Memory B cell (primary cell): ENCODE data around the gene TMEM50B.
"Not testable (repeated sequence)": the region's sequence is repeated elsewhere in the genome, so short reads cannot be mapped to it uniquely, and the experiment has no call there.

Source experiments
- ATAC-seq: fragments of 150-1000 bp; cut with Tn5 transposase; 2 replicates; pipeline ENCODE4 v1.10.0; 2021; ENCODE audit warnings: low read depth, mild to moderate bottlenecking, moderate library complexity
- DNase-seq, 2 donors: peaks; one replicate each; pipeline ENCODE4 v3.0.0; 2022; ENCODE audit warnings: low spot score in 2 of 2
- H3K27ac Mint-ChIP-seq: one replicate; pipeline ENCODE4 v1.8.0; 2022; ENCODE audit warnings: mild to moderate bottlenecking, moderate library complexity, mixed read lengths
- H3K27me3 Mint-ChIP-seq: one replicate; pipeline ENCODE4 v1.8.0; 2022; ENCODE audit warnings: mixed read lengths
- H3K36me3 Mint-ChIP-seq: one replicate; pipeline ENCODE4 v1.8.0; 2022; ENCODE audit warnings: mild to moderate bottlenecking, mixed read lengths
- H3K4me1 Mint-ChIP-seq: one replicate; pipeline ENCODE4 v1.8.0; 2022; ENCODE audit warnings: mixed read lengths
- H3K4me3 Mint-ChIP-seq: one replicate; pipeline ENCODE4 v1.8.0; 2022; ENCODE audit warnings: mild to moderate bottlenecking, moderate library complexity, mixed read lengths
- H3K9me3 Mint-ChIP-seq: one replicate; pipeline ENCODE4 v1.8.0; 2022; ENCODE audit warnings: mixed read lengths

The TMEM50B gene

DNA sequence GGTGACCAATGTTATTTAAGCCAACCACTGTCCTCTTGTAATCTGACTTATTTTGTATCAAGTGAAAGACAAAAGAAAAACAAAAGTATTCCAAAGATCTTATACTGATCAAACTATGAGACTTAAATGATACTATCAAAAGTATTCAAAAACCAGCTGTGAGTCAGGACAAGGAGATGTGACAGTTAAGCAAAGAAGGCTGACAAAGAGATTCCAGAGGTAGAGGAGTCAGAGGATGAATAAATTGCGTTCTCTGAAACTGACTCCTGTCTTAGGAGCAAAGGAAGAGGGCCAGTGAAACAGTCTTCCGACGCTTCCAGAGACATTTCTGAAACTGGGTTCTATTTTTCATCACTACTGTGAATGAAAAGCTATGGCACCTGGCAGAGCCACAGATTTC, 20.9 kb downstream of the TMEM50B start:
- Mint-ChIP-seq H3K27ac (peak overlapping the region; percentile 55), H3K27me3 (no peaks in the 10 kb centered on the region), H3K4me1 (no peaks in the 10 kb centered on the region), H3K36me3 (peaks cover 11% of the 10 kb centered on the region), H3K9me3 (no peaks in the 10 kb centered on the region), H3K4me3 (no peak overlapping the region)
- DNase-seq (no peak), ATAC-seq (no peak)

DNA sequence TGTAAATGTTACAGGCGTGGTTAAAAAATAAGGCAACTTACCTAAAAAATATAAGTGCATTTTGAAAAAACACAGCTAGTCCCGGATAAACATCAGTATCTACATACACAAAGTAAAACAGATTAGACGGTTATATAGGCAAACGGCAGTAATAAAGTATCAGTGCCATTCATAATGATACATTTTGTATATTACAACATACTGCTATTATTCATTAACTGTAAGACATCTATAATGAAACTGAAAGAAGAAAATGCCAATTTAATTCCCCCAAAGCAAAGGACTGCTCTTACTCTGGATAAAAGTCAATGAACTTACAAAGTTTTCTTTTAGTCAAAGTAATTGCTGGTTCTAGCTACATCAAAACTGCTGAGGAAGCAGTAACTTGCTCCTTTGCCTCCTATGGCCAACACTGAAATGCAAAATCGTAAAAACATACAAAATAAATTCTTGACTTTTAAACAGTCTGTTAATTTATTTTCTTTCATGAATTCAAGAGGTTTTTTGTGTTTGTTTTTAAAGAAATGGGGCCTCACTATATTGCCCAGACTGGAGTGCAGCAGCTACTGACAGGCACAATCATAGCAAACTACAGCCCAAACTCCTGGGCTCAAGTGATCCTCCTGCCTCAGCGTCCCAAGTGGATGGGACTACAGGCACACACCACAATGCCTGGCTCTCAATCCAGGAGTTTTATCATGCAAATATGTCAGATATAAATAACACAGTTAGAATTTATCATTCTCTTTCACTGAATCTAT, 23.9 kb downstream of the TMEM50B start:
- ATAC-seq (no peak), DNase-seq (no peak)
- Mint-ChIP-seq H3K27me3 (no peaks in the 10 kb centered on the region), H3K36me3 (peaks cover 21% of the 10 kb centered on the region), H3K4me3 (no peak overlapping the region), H3K27ac (no peak overlapping the region), H3K4me1 (no peaks in the 10 kb centered on the region), H3K9me3 (no peaks in the 10 kb centered on the region)

DNA sequence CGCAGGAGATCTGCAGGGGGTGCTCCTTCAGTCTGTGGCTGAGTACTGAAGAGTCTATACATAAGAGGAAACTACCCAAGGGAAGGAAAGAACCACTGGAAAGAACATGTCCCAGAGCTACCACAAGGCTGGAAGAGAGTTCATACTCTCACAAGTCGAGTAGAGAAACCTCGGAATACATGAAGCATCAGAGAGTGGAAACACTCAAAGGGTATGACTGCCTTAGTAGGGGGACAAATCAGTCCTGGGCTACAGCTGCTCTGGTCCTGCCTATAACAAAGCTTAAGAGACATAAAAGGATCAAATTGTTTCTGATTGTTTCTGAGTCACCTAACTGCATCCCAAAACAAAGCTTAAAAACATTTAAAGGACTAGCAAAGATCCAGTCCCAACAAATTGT, 27.4 kb downstream of the TMEM50B start:
- Mint-ChIP-seq H3K36me3 (peaks cover 12% of the 10 kb centered on the region), H3K27me3 (no peaks in the 10 kb centered on the region), H3K4me3 (no peak overlapping the region), H3K27ac (no peak overlapping the region), H3K4me1 (no peaks in the 10 kb centered on the region), H3K9me3 (no peaks in the 10 kb centered on the region)
- no peak for ATAC-seq
- DNase-seq, result no peak

DNA sequence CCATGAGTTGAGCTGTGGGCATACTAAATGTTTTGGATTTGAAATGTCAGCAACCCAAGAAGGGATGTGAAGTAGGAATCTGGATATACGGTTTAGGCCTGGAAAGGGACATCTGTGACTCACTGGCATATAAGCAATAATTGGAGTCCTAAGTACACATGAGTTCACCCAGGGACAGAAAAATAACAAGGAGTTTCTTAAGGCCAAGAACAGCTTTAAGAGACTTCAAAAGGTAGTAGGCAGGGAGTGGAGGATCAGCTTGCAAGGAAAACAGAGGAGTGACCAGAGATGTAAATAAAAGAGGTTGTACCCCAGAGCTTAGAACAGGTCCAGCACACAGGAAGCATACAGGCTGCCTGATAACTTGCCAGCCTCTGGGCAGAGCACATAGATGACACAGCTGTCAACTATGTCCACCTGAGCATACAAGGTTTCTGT, 28.1 kb downstream of the TMEM50B start:
- DNase-seq, result no peak
- Mint-ChIP-seq H3K9me3 (no peaks in the 10 kb centered on the region), H3K27ac (no peak overlapping the region)

DNA sequence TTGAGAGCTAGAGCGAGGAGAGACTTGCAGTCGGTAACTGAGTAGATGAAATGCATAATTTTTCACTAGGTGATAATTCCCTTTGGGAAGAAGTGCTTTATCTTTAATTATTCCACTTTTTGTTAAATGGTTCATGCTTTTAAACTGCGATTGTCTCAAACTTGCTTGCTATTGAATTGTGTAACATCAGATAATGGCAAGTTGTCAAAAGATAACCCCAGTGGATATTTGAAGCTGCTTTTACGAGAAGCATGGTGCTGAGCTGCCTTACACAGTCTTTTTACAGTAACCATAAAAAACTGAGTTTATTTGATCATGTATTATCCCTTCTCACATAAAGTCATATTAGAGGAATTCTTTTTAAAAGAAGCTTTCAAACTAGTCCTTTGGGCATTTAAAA, 30.2 kb downstream of the TMEM50B start:
- peaks cover 12% of the 10 kb centered on the region for H3K36me3 Mint-ChIP-seq
- no peak overlapping the region for H3K27ac Mint-ChIP-seq
- H3K4me3 Mint-ChIP-seq, result no peak overlapping the region
- H3K9me3 Mint-ChIP-seq, result no peaks in the 10 kb centered on the region
- DNase-seq, result no peak
- no peaks in the 10 kb centered on the region for H3K27me3 Mint-ChIP-seq
- H3K4me1 Mint-ChIP-seq, result peaks cover 5% of the 10 kb centered on the region
- ATAC-seq, result no peak

More for the DNA sequence above, 28.1 kb downstream of the TMEM50B start:
- no peak overlapping the region for H3K4me3 Mint-ChIP-seq
- H3K36me3 Mint-ChIP-seq, result peaks cover 12% of the 10 kb centered on the region
- H3K27me3 Mint-ChIP-seq, result no peaks in the 10 kb centered on the region
- H3K4me1 Mint-ChIP-seq, result no peaks in the 10 kb centered on the region
- no peak for ATAC-seq

DNA sequence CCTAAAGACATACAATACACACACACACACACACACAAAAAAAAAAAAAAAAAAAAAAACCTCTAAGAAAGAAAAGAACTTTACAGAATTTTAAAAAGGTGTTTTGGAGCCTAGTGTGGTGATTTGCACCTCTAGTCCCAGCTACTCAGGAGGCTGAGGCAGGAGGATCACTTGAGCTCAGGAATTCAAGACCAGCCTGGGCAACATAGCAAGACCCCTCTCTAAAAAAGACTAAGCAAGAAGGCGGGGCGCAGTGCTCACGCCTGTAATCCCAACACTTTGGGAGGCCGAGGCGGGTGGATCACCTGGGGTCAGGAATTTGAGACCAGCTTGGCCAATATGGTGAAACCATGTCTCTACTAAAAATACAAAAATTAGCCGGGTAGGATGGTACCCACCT, 33.2 kb downstream of the TMEM50B start:
- H3K4me3 Mint-ChIP-seq, H3K27me3 Mint-ChIP-seq, H3K9me3 Mint-ChIP-seq, ATAC-seq, H3K36me3 Mint-ChIP-seq, H3K27ac Mint-ChIP-seq, DNase-seq: not testable (repeated sequence)
- H3K4me1 Mint-ChIP-seq, result peaks cover 20% of the 10 kb centered on the region

DNA sequence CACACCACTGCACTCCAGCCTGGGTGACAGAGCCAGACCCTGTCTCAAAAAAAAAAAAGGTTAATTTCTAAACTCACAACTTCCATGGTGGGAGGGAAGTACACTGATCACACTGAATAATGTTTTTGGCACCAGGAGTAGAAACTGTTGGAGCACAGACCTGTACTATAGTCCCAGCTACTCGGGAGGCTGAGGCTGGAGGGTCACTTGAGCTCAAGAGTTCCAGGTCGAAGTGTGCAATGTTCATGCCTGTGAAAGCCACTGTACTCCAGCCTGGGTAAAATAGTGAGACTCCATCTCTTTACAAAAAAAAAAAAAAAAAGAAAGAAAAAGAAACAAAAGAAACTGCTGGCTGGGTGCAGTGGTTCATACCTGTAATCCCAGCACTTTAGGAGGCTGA, 35.3 kb downstream of the TMEM50B start:
- no peaks in the 10 kb centered on the region for H3K9me3 Mint-ChIP-seq
- H3K27me3 Mint-ChIP-seq, result no peaks in the 10 kb centered on the region
- H3K36me3 Mint-ChIP-seq, result no peaks in the 10 kb centered on the region
- H3K4me1 Mint-ChIP-seq, result peaks cover 28% of the 10 kb centered on the region
- no peak overlapping the region for H3K4me3 Mint-ChIP-seq
- ATAC-seq (no peak), DNase-seq (no peak)
- H3K27ac Mint-ChIP-seq, result peak overlapping the region; percentile 21

DNA sequence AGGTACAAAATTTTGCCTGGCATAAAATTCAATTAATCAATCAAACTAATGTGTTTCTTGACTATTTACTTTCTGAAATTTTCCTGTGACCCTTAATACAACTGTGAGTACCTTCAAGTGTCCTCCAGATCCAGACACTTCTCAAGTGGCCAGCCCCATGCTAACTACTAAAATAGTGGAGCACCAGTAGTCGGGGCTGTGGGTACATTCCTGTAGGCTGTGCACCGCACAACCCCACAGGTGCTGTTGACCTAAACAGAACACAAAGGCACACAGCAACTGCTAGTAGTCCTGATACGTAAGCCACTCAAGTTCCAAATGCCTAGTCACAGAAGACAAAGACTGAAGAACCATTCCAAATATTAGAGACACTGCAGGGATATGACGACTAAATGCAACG, 36.6 kb downstream of the TMEM50B start:
- ATAC-seq (no peak), DNase-seq (no peak)
- Mint-ChIP-seq H3K27ac (peak overlapping the region; percentile 79), H3K36me3 (peaks cover 3% of the 10 kb centered on the region), H3K9me3 (no peaks in the 10 kb centered on the region), H3K4me3 (no peak overlapping the region), H3K4me1 (peaks cover 31% of the 10 kb centered on the region), H3K27me3 (no peaks in the 10 kb centered on the region)

DNA sequence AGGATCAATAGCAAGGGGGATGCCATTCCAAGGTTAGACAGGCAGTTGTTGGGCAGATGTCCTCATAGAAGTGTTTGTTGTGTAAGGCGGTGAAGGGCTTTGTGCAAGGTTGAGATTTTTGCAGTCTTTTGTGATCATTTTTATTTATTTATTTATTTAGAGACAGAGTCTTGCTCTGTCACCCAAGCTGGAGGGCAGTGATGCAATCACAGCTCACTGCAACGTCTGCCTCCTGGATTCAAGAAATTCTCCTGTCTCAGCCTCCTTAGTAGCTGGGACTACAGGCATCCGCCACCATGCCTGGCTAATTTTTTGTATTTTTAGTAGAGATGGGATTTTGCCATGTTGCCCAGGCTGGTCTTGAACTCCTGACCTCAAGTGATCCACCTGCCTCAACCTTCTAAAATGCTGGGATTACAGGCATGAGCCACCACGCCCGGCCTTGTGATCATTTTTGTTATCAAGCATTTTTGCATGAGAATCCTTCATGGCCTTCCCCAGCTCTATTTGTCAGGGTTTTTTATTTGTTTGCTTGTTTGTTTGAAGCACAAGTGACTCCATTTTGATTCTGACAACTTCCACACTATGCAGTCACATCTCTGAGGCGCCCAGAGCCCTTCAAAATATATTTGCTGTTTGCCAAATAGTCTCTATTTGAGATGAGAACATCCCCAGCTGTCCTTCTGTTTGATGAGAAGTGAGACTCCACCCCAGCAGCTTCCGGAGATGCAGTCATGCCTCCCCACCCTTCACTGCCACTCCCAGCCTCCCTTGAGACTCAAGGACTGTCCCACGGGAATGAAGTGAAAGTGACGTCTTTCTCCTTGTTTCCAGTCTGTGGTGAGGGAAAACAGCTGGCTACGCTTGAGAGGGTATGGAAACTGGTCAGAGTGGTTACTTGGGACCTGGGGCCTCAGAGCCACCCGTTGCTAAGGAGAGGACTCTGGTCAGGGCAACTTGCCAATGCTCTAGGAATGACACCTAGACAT, 38.0 kb downstream of the TMEM50B start:
- H3K4me1 Mint-ChIP-seq, result peaks cover 33% of the 10 kb centered on the region
- H3K36me3 Mint-ChIP-seq, result peaks cover 9% of the 10 kb centered on the region
- peak; percentile 45 to 53 for DNase-seq
- peak; percentile 85 for ATAC-seq
- no peaks in the 10 kb centered on the region for H3K9me3 Mint-ChIP-seq
- peak overlapping the region; percentile 79 for H3K27ac Mint-ChIP-seq
- H3K27me3 Mint-ChIP-seq, result no peaks in the 10 kb centered on the region
- H3K4me3 Mint-ChIP-seq, result peak overlapping the region; percentile 52

DNA sequence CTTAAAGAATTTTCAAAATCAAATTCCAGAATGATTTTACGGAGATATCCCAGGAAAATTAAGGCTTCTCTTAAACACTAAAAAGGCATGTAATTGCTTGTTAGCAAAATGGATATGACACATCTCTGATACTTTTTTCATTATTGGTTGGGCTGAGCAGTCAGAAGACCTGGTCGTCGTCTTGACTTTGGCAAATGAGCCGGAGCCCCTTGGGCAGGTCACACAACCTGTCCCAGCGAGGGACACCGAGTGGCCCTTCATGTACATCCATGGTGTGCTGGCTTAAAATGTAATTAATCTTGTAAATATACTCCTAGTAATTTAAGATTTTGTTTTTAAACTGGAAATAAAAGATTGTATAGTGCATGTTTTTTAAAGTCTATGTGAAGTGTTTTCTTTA, 42.6 kb downstream of the TMEM50B start:
- peaks cover 45% of the 10 kb centered on the region for H3K4me1 Mint-ChIP-seq

DNA sequence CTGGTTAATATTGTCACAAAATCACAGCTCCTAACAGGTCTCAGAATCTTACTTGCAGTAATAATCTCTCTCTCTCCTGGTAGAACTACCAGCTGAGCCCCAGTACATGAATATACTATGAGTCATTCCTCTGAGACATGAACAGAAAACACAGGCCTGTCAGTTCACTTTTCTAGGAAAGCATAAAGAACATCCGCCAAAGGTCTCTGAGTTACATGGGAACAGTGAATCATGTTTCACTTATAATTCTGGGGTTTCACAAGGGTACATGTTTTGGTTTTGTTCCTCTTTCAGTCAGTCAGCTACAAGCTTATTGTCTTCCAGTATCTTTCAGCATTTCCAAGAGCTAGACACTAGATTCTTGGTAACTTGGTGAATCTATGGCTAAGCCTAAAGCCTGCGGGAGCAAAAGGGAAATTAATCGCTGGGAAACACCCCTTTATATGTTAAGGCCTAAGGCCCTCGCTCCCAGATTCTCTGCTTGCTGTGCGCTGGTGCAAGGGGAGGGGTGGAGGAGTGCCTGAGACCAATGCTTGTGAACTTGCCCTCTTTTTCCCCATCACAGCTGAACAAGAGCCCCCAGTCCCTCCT, 44.9 kb downstream of the TMEM50B start:
- Mint-ChIP-seq H3K36me3 (peaks cover 36% of the 10 kb centered on the region), H3K9me3 (no peaks in the 10 kb centered on the region), H3K27ac (peak overlapping the region; percentile 65), H3K27me3 (no peaks in the 10 kb centered on the region), H3K4me3 (peak overlapping the region; percentile 30), H3K4me1 (peaks cover 33% of the 10 kb centered on the region)
- DNase-seq, result peak in 1 of 2 donors; percentile 20
- ATAC-seq, result peak; percentile 85

More for the DNA sequence above, 42.6 kb downstream of the TMEM50B start:
- Mint-ChIP-seq H3K27ac (no peak overlapping the region), H3K36me3 (peaks cover 35% of the 10 kb centered on the region), H3K9me3 (no peaks in the 10 kb centered on the region), H3K4me3 (no peak overlapping the region), H3K27me3 (no peaks in the 10 kb centered on the region)
- DNase-seq (no peak), ATAC-seq (no peak)

DNA sequence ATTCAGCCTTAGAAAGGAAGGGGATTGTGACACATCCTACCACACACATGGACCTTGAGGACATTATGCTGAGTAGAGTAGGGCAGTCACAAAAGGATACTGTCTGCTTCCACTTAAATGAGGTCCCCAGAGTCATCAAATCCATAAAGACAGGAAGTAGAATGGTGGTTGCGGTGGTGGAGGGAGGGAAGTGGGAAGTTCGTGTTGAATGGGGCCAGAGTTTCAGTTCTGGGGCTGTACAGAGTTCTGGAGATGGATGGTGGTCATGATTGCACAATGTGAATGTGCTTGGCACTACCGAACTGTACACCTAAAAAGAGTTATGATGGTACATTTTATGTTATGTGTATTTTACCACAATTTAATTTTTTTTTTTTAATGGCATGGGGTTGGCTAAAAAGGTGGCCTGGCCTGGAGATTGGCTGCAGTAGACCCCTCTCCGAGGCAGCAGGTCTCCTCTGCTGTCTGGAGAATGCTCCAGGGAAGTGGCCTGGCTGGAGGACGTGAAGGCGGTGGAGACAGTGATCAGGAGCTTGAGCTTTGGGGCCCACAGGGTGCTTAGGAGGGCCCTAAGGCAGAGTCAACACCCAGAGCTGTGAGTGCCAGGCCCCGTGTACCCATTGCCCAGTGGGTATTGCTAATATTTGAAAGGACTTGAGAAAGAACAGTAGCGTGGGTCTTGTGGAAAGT, 46.2 kb downstream of the TMEM50B start:
- Mint-ChIP-seq H3K4me3 (peak overlapping the region; percentile 60), H3K27ac (peak overlapping the region; percentile 87)

DNA sequence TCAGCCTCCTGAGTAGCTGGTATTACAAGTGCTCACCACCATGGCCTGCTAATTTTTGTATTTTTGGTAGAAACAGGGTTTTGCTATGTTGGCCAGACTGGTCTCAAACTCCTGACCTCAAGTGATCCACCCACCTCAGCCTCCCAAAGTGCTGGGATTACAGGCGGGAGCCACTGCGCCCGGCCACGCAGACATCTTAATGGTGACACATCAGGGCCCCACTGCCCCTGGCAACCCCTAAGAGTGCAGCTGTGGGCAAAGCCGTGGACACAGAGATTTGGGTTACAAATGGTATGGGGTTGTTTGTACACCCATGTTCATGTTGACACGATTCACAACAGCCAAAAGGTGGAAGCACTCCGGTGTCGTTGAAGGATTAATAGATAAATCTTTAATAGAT, 46.8 kb downstream of the TMEM50B start:
- DNase-seq, result no peak
- Mint-ChIP-seq H3K4me3 (peak overlapping the region; percentile 60), H3K27me3 (no peaks in the 10 kb centered on the region), H3K36me3 (peaks cover 39% of the 10 kb centered on the region), H3K9me3 (no peaks in the 10 kb centered on the region), H3K4me1 (peaks cover 34% of the 10 kb centered on the region), H3K27ac (peak overlapping the region; percentile 87)
- no peak for ATAC-seq

More for the DNA sequence above, 46.2 kb downstream of the TMEM50B start:
- no peaks in the 10 kb centered on the region for H3K27me3 Mint-ChIP-seq
- H3K9me3 Mint-ChIP-seq, result no peaks in the 10 kb centered on the region
- ATAC-seq, result no peak
- peaks cover 39% of the 10 kb centered on the region for H3K36me3 Mint-ChIP-seq
- peaks cover 34% of the 10 kb centered on the region for H3K4me1 Mint-ChIP-seq
- no peak for DNase-seq
